Activated CD8-positive, alpha-beta T cell treated with anti-CD3 and anti-CD28 coated beads for 36 hours (primary cell): ENCODE data around the gene PDCL2. TPM values are rescaled to one million over a fixed set of nuclear protein-coding genes. Genes with fewer than 3 reads are reported as not detected.

ENCODE experiments used
- ATAC-seq: fragments of 200-7000 bp; cut with Tn5 transposase; one replicate; pipeline ENCODE4 v1.10.0; 2021; ENCODE audit warnings: mild to moderate bottlenecking, moderate library complexity
- CTCF ChIA-PET: fragments of 350-600 bp; sonication (Branson Sonifier 250); formaldehyde crosslinking; loops from one replicate; lab custom pipeline; 2021; ENCODE audit warnings: antibody characterized with exemption; lab: Charles Lee
- POLR2A ChIA-PET: fragments of 350-600 bp; sonication (Branson Sonifier 250); formaldehyde crosslinking; loops from one replicate; lab custom pipeline; 2021; ENCODE audit warnings: antibody characterized with exemption; lab: Charles Lee
- DNase-seq: peaks from one replicate; pipeline ENCODE4 v3.0.0-alpha.2; 2020
- H3K27ac Mint-ChIP-seq: one replicate; pipeline ENCODE4 v1.8.0; 2021; ENCODE audit warnings: mild to moderate bottlenecking, mixed read lengths
- H3K27me3 Mint-ChIP-seq: one replicate; pipeline ENCODE4 v1.8.0; 2021; ENCODE audit warnings: mixed read lengths
- H3K36me3 Mint-ChIP-seq: one replicate; pipeline ENCODE4 v1.8.0; 2021; ENCODE audit warnings: low read depth, mixed read lengths
- H3K4me1 Mint-ChIP-seq: one replicate; pipeline ENCODE4 v1.8.0; 2021; ENCODE audit warnings: low read depth, mixed read lengths
- H3K4me3 Mint-ChIP-seq: one replicate; pipeline ENCODE4 v1.8.0; 2021; ENCODE audit warnings: mild to moderate bottlenecking, moderate library complexity, mixed read lengths
- H3K9me3 Mint-ChIP-seq: one replicate; pipeline ENCODE4 v1.8.0; 2021; ENCODE audit warnings: mixed read lengths
- intact Hi-C: fragments of 100-400 bp; cut with micrococcal nuclease; formaldehyde crosslinking; loops from one replicate; pipeline ENCODE4 v1.10.0; 2022
- total RNA-seq, 2 experiments: library from RNA; stranded (reverse); gene quantifications; one replicate each; pipeline ENCODE4 v1.2.3, GENCODE V29; 2021
- TF ChIP-seq, protein P1 (sequence below): fragments of 200-600 bp; IDR thresholded peaks from one replicate; pipeline ENCODE4 v1.8.0; 2022; ENCODE audit warnings: antibody characterized with exemption, mild to moderate bottlenecking

Gene PDCL2, protein sequence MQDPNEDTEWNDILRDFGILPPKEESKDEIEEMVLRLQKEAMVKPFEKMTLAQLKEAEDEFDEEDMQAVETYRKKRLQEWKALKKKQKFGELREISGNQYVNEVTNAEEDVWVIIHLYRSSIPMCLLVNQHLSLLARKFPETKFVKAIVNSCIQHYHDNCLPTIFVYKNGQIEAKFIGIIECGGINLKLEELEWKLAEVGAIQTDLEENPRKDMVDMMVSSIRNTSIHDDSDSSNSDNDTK
- not detected for total RNA-seq

DNA sequence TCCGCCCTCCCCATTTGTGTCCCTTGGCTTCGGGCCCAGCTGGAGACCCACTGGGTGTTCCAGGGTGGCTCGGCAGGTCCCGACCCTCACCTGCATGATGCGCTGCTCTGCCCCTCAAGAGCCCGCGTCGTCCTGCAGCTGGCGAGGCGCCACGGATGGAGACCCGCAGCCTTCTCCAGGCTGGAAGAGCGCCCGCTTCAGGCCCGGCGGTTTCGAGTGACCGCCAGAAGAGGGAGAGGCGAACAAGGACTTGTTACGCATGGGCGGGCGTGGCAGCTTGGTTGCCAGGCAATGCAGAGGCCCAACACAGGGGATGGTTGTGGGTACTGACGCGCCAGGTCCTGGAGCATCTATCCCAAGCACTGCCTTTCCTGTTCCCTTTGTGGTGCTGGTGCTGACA, at the start of gene PDCL2:
TSS of gene PDCL2 (minus strand) at position 232 of the 400 bp plus-strand sequence. CDS start at position 96, 136 bp downstream.
- CTCF ChIA-PET = no interaction called here
- no peak for ATAC-seq
- no peaks in the 10 kb centered on the region for H3K4me1 Mint-ChIP-seq
- POLR2A ChIA-PET = no interaction called here
- H3K36me3 Mint-ChIP-seq = peaks cover 3% of the 10 kb centered on the region
- TF ChIP-seq, protein P1, sequence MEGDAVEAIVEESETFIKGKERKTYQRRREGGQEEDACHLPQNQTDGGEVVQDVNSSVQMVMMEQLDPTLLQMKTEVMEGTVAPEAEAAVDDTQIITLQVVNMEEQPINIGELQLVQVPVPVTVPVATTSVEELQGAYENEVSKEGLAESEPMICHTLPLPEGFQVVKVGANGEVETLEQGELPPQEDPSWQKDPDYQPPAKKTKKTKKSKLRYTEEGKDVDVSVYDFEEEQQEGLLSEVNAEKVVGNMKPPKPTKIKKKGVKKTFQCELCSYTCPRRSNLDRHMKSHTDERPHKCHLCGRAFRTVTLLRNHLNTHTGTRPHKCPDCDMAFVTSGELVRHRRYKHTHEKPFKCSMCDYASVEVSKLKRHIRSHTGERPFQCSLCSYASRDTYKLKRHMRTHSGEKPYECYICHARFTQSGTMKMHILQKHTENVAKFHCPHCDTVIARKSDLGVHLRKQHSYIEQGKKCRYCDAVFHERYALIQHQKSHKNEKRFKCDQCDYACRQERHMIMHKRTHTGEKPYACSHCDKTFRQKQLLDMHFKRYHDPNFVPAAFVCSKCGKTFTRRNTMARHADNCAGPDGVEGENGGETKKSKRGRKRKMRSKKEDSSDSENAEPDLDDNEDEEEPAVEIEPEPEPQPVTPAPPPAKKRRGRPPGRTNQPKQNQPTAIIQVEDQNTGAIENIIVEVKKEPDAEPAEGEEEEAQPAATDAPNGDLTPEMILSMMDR = no peak
- intact Hi-C loops = no loop called here
- H3K4me3 Mint-ChIP-seq = no peak within 1 kb of the TSS
- H3K9me3 Mint-ChIP-seq = peaks cover 6% of the 10 kb centered on the region
- no peak within 1 kb of the TSS for H3K27ac Mint-ChIP-seq
- DNase-seq = no peak
- peaks cover 9% of the 10 kb centered on the region for H3K27me3 Mint-ChIP-seq

DNA sequence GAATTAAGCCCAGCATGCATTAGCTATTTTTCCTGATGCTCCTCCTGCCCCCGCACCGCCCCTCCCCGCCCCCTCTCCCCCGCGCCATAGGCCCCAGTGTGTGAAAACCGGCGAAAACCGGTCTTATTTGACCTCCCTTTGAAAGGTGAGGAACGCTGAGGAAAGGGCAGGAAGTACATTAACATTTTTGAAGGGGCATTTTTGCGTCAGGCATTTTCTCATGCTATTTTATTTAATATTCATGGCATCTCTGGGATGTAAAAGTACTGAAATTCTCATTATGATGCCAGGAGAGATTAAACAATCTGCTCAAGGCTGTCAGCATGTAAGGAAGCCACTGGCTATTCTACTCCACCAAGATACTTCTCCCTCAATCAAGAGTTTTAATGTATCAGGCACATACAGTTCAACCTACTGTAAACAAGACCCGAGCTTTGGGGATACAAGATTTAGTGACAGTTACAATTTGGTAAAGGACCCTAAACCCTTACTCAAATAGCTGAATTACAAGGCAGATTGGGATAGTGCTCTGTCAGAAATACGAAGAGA, 45.3 kb upstream of the PDCL2 start:
- ATAC-seq = no peak
- Mint-ChIP-seq H3K4me1 (peaks cover 16% of the 10 kb centered on the region), H3K9me3 (no peaks in the 10 kb centered on the region), H3K4me3 (no peak overlapping the region), H3K27me3 (peaks cover 46% of the 10 kb centered on the region), H3K36me3 (no peaks in the 10 kb centered on the region), H3K27ac (no peak overlapping the region)
- ChIA-PET POLR2A (no interaction called here), CTCF (no interaction called here)
- intact Hi-C loops = no loop called here
- TF ChIP-seq, protein P1 = no peak
- DNase-seq = no peak

DNA sequence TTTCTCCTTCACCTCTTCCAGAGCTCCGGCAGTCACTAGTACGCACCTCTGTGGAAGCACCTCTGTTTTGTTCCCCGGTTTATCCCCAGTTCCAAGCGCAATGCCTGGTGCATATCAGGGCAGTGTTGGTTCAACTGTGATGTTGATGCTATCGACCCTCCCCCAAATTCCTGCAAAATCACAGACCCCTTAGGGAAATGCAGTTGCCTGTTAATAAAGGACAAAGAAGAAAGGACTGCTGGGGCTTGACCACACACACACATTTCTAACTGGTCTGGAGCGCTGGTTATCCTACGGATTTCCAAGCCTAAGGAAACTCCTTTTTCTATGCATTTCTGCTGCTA, 44.6 kb upstream of the PDCL2 start:
- ChIA-PET POLR2A (no interaction called here), CTCF (no interaction called here)
- H3K27ac Mint-ChIP-seq = no peak overlapping the region
- H3K4me3 Mint-ChIP-seq = peak overlapping the region; percentile 60
- no peak for ATAC-seq
- H3K9me3 Mint-ChIP-seq = no peaks in the 10 kb centered on the region
- peaks cover 16% of the 10 kb centered on the region for H3K4me1 Mint-ChIP-seq
- H3K36me3 Mint-ChIP-seq = no peaks in the 10 kb centered on the region
- peaks cover 50% of the 10 kb centered on the region for H3K27me3 Mint-ChIP-seq
- TF ChIP-seq, protein P1 = no peak
- intact Hi-C loops = no loop called here
- DNase-seq = no peak

DNA sequence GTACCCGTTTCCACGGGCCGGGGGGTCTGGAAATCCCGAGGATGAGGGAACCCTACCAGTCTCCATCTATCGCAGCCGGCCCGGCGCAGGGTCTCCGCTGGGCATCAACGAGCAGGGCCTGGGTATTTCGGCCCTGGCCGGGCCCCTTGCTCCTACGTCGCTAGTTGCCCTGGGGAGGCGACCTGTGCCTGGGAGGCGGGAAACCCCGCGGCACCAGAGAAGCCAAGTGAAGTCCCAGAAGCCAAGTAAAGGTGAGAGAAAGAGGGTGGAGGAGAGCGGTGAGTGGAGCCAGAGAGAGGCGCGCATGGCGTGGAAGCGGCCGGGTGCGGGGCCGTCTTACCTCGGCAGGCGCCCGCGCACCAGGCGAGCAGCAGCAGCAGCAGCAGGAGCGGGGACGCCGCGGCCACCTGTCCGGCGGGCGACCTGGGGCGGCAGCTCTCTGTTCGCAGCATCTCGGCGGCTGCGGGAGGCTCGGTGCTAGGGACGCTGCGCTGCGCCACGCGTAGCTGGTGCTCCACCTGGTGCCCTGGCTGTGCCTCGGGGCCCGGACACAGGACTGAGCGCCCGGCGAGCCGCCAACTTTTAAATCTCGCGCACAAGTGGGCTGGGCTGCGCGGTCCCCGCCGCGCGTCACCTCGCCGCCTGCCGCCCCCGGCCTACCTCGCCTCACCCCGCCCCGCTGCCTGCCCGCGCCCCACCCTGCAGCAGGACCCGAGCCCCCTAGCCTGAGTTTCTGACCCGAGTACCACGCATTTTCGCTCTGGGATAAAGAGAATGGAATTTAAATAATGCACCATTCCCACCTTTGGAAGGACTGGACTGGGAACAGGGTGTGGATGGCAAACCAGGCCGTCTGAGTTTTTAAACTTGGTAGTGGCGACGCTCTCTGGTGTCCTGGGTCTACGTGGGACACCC, 44.0 kb upstream of the PDCL2 start, which contains the start of gene NMU:
TSS of gene NMU (minus strand) at position 558 of the 915 bp plus-strand sequence. CDS start at position 452, 106 bp downstream.
- peak; percentile 68 for DNase-seq
- TF ChIP-seq, protein P1 = no peak
- POLR2A ChIA-PET = no interaction called here
- intact Hi-C loops = no loop called here
- Mint-ChIP-seq H3K27ac (no peak within 1 kb of the TSS), H3K27me3 (peaks cover 54% of the 10 kb centered on the region), H3K36me3 (no peaks in the 10 kb centered on the region), H3K9me3 (no peaks in the 10 kb centered on the region), H3K4me3 (peak within 1 kb of the TSS; percentile 60), H3K4me1 (peaks cover 16% of the 10 kb centered on the region)
- peak; percentile 92 for ATAC-seq
- CTCF ChIA-PET = interaction anchor here (1.0 to 1.5 kb wide), 2 partner anchors 231 to 241 kb away, joined by 4 read pairs; partner anchors contain the start of gene TMEM165
